Measurements from ENCODE around the gene TMEM129.

Gene TMEM129

DNA sequence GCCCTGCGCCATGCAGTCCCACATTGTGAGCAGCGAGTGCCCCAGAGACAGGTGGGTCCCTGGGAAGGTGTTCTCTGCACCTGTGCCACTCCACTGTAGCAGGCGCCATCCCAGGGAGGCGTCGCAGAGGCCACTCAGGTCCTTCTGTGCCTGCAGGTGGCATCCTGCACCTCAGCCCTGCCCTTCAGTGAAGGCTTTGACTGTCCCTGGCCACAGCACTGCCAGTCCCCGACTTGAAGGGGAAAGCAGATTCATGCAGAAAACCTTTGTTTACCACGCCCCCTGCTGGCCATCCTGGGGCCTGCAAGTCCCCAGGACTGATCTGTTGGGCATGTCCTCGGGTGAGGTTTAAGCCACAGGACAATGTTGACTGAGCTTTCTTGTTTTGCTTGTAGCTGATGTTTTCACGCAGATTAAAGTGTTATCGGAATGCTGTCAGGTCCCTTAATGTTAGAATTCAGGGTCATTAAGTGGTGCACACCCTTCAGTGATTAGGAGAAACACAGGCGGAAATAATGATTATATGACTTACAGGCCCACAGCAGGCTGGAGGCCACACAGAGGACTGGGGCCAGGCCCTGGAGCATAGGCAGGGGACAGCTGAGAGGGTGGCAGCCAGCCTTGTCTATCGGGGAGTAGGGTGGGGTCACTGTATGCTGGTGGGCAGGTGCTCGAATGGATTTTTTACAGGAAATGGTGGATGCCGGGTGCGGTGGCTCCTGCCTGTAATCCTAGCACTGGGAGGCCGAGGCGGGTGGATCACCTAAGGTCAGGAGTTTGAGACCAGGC is 5.2 kb upstream of the TMEM129 start:
- H3K9me3 Mint-ChIP-seq: no peaks in the 10 kb centered on the region
- ATAC-seq (peak; percentile 22), DNase-seq (peak; percentile 86)
- H3K4me3 Mint-ChIP-seq: no peak overlapping the region
- peaks cover 62% of the 10 kb centered on the region for H3K36me3 Mint-ChIP-seq (ENCODE audit: low read depth)
- H3K27me3 Mint-ChIP-seq: no peaks in the 10 kb centered on the region
- H3K4me1 Mint-ChIP-seq: peaks cover 64% of the 10 kb centered on the region
- peak overlapping the region; percentile 50 for H3K27ac Mint-ChIP-seq

DNA sequence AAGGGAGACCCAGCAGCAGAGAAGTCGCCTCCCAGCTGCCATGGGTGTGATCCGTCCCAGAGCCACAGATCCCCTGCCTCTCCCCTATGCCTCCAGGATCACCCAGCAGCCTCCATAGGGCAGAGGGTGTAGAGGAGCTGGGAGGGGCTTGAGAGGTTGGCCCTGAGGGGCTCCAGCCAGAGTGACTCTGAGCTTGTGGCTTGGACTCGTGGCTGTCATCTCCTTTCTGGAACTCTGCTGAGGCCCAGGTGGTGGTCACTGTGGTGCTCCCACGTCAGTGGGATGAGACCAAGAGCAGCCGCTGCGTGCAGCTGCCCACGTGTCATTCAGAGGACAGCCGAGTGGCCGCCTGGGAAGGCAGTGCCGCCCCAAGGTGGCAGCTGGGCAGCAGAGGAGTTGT is 4.4 kb upstream of the TMEM129 start:
- Mint-ChIP-seq H3K9me3 (no peaks in the 10 kb centered on the region), H3K27ac (peak overlapping the region; percentile 37), H3K36me3 (ENCODE audit: low read depth) (peaks cover 59% of the 10 kb centered on the region), H3K4me1 (peaks cover 59% of the 10 kb centered on the region), H3K27me3 (no peaks in the 10 kb centered on the region), H3K4me3 (peak overlapping the region; percentile 32)
- DNase-seq: peak; percentile 1
- no peak for ATAC-seq

DNA sequence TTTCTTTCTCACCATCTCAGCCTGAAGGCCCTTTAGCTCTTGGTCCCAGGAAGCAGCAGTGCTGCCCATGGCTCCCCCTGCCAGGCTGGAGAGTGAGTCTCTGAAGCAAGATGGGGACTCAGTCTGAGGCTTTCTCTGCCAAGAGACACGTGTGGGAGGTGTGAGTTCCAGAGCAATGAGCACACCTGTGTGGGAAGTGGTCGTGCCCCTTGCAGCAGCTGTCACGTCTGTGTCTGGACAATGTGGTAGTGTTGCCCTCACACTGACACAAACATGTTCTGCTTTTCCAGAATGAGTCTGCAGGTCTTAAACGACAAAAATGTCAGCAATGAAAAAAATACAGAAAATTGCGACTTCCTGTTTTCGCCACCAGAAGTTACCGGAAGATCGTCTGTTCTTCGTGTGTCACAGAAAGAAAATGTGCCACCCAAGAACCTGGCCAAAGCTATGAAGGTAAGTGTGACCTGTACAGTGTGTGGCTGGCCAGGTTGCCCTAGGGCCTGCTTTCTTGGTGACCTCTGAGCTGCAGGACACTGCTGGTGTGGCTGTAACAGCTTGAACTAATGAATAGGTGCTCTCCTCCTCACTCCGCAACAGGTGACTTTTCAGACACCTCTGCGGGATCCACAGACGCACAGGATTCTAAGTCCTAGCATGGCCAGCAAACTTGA is 2.1 kb upstream of the TMEM129 start:
- DNase-seq (peak; percentile 58), ATAC-seq (peak; percentile 37)
- Mint-ChIP-seq H3K27me3 (no peaks in the 10 kb centered on the region), H3K4me1 (peaks cover 63% of the 10 kb centered on the region), H3K4me3 (peak overlapping the region; percentile 98), H3K9me3 (no peaks in the 10 kb centered on the region), H3K27ac (peak overlapping the region; percentile 95), H3K36me3 (ENCODE audit: low read depth) (peaks cover 50% of the 10 kb centered on the region)

DNA sequence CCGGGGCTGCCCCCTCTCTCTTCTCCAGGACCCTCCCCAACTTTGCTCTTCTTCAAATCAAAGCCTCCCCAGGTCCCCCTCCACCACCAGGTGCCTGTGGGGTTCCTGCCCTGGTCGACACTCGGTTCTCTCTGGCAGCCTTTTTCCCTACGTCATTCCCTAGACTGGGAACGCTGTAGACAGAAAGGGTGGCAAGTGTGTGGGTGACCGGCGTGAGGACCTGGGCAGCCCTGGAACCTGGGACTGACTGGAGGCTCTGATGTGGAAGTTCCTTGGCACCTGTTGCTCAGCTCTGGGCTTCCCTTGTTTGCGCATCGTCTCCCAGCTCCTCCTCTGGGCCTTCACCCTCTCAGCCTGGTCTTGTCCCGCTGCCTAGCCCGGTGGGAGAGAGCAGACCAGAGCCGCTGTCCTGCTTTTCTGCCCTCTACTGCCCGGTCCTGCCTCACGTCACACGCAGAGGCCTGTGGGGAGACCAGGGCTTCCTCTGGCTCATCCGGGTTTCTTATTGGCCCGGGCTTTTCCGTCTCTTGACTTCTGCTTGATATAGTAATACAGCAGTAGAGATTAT is 1.5 kb upstream of the TMEM129 start:
- H3K36me3 Mint-ChIP-seq (ENCODE audit: low read depth): peaks cover 47% of the 10 kb centered on the region
- H3K9me3 Mint-ChIP-seq: no peaks in the 10 kb centered on the region
- DNase-seq (no peak), ATAC-seq (no peak)
- peak overlapping the region; percentile 98 for H3K4me3 Mint-ChIP-seq
- peak overlapping the region; percentile 95 for H3K27ac Mint-ChIP-seq
- H3K4me1 Mint-ChIP-seq: peaks cover 63% of the 10 kb centered on the region
- H3K27me3 Mint-ChIP-seq: no peaks in the 10 kb centered on the region

DNA sequence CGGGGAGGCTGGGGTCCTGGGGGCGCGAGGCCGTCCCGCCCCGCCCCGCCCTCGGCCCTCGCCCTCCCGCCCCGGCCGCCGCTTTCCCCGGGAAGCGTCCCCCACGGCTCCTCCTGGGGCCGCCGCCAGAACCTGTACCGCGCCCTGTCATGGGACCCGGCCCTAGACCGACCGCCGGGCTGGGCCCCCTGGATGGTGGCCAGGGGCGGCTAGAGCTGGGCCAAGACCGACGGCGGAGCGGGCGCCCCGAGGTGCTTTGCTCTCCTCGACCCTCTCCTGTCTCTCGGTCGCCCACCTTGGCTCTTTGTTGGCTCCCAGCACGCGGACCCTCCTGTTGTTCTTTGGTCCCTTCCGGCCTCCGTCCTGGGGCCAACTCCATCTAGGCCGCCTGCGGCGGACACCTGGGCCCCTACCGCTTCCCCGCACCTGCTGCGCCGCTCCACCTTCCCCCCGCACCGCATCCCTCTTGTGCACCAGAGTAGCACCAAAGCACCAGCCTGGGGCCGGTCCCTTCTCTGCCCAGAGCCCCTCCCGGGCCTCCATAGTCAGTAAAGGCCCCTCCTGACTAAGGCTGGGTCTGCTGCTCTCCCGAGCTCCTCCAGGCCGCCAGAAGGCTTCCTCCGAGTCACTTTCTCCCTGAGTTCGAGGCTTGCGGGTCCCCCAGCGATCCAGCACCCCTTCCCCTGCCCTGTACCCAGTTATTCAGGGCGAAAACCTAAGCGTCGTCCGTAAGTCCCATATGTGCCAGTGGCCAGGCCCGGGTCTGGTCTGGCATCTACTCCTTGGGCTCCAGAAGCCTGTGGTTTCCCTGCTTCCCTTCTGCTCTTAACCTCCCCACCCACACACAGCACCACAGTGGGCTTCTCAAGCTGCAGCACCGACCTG is 785 bp upstream of the TMEM129 start:
- ATAC-seq (no peak), DNase-seq (no peak)
- no peaks in the 10 kb centered on the region for H3K27me3 Mint-ChIP-seq
- peaks cover 42% of the 10 kb centered on the region for H3K36me3 Mint-ChIP-seq (ENCODE audit: low read depth)
- peaks cover 56% of the 10 kb centered on the region for H3K4me1 Mint-ChIP-seq
- peak overlapping the region; percentile 98 for H3K4me3 Mint-ChIP-seq
- no peaks in the 10 kb centered on the region for H3K9me3 Mint-ChIP-seq
- peak overlapping the region; percentile 95 for H3K27ac Mint-ChIP-seq

DNA sequence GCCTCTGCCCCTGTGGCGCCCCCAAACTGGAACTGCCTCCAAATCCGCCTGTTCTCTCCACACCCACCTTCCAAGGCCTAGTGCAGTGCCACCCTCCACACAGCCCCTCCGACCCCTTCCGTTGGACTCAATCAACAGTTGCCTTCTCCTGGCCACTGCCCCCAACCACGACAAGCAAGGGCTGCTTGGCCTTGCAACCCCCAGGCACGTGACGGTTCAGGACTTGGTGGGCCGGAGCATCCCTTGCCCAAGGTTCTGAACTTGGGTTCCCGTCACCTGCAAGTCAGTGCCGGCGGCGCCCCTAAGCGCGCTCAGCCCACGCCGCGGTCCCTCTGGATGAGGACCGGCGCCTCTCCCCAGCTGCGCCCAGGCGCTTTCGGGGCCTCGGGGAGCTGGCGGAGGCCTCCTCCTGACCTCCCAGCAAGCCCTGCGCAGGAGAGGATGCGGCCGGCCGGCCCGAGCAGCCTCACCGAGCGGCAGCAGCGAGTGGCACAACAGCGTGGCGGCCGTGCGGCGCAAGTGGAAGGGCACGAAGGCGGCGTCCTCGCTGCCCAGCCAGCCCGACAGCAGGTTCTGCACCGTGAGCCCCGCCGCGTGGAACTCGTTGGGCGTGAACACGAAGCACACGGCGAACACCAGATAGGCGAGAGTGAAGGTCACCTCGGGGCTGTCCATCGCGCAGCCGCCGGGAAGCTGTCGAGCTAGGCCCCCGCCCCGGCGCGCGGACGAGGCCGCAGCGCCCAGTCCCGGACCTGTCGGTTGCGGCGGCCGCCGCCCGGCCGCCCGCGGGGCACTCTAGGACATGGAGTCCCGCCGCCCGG is 750 bp downstream of the TMEM129 start:
- Mint-ChIP-seq H3K4me1 (peaks cover 53% of the 10 kb centered on the region), H3K27ac (peak overlapping the region; percentile 88), H3K27me3 (no peaks in the 10 kb centered on the region), H3K4me3 (peak overlapping the region; percentile 92), H3K9me3 (no peaks in the 10 kb centered on the region), H3K36me3 (ENCODE audit: low read depth) (peaks cover 33% of the 10 kb centered on the region)
- DNase-seq: peak; percentile 56
- peak; percentile 9 for ATAC-seq

DNA sequence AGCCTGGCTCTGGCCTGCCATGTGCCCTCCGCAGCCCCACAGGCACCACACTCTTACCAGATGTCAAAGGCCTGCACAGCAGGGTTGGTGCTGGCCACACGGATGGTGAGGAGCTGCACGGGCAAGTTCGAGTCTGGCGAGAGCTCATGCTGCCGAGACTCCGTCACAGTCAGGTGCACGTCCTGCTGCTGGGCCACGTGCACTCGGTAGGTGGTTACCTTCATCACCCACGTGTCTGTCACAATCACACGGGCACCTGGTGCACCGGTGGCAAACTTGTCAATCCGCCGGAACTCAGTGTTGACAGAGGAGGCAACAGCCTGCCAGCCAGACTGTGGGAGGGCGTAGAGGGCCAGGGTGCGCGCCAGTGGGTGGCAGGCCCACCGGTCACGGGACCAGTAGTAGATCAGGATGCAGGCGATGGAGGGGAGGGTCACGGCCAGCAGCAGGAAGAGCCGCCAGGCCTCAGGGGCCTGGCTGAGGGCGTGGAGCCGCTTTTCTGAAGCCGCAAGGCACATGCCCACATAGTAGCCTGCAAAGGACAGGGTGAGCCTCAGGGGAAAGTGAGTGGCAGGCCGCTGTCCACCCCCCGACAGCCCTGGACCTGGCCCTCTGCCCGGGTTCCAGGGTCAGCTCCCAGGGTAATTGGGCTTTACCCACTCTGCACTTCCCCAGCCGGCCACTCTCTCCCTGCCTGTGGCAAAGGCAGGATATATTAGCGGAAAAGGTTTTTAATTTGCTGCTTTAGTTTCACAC is 2.9 kb downstream of the TMEM129 start:
- no peak for ATAC-seq
- peaks cover 54% of the 10 kb centered on the region for H3K4me1 Mint-ChIP-seq

DNA sequence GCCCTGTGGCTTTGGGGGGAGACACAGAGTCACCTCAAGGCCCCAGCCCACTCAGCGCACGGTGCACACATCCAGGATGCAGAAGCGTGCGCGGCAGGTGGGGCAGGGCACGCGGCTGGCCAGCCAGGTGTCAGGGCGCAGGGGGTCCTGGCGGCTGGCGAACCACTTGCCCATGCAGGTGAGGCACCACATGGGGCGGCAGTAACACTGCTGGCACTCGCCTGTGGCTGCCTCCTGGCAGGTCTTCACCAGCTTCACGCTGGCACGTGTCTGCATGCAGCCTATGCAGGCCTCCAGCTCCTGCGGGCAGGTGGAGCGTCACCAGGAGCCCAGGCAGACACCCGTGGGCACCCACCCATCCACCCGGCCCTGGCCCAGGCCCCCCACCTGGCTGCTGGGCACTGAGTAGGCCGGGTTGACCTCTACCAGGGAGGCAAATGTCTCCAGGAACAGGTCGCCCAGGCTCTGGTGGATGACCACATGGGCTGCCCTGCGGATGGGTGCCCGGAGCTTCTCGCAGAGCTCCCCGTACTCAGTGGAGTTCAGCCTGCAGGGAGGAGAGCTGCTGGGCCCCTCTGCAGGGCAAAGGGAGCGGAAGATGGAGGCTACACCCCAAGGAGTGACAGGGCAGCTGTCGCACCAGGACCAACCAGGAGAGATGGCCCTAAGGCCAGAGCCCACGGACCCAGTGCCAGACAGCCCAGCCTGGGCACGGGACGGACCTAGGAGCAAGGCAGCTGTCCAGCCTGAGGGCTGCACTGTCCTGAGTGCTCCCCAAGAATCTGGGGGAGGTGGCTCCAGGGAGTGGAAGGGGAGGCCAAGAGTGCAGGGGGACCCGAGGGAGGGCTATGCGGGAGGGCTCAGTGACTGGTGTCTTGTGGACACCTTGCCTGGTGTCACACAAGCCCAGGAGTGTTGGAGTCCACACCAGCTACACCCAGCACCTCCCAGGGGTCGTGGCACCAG is 3.7 kb downstream of the TMEM129 start:
- peaks cover 30% of the 10 kb centered on the region for H3K36me3 Mint-ChIP-seq (ENCODE audit: low read depth)
- H3K27me3 Mint-ChIP-seq: no peaks in the 10 kb centered on the region

More for the DNA sequence above, 2.9 kb downstream of the TMEM129 start:
- H3K27me3 Mint-ChIP-seq: no peaks in the 10 kb centered on the region
- no peak overlapping the region for H3K27ac Mint-ChIP-seq
- H3K36me3 Mint-ChIP-seq (ENCODE audit: low read depth): peaks cover 32% of the 10 kb centered on the region
- no peak overlapping the region for H3K4me3 Mint-ChIP-seq
- no peaks in the 10 kb centered on the region for H3K9me3 Mint-ChIP-seq
- DNase-seq: no peak

DNA sequence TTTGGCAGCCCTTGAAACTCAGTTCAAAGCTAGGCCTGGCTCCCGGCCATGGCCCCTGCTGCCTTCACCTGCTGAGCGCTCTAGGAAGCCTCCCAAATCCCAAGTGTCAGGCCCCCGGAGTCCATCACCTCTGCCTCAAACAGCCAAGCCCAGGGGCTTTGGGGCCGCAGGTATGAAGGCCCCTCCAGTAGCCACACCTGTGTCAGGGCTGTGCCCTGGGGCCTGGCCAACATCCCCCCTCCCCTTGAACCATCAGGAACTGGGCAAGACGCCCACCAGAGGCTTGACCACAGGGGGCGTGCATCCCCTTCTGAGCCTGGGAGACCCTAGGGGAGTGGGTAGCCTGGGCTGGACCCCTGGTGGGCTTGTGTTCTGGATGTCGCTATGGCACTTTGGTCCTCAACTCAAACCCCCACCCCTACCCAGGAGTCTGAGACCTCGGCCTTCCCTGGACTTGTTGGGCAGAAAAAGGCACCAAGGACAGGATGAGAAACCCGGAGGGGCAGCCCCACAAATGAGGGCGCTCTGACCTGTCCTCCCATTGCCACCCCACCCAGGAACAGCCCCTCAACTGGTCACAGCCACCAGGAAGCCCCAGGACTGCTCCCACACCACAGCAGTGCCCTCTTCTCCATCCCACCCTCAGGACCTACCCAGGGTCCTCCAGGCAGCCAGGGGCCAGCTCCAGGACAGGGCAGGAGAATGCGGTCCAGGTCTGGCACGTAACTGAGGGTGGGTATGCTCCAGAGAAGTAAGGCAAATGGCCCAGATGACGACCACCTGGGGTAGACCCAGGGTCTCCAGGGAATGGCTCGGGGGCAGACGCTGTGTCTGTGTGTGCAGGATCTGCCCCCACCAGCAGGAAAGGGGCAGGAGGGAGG is 4.8 kb downstream of the TMEM129 start:
- Mint-ChIP-seq H3K9me3 (no peaks in the 10 kb centered on the region), H3K27me3 (no peaks in the 10 kb centered on the region), H3K36me3 (ENCODE audit: low read depth) (peaks cover 26% of the 10 kb centered on the region), H3K27ac (peak overlapping the region; percentile 60), H3K4me3 (no peak overlapping the region), H3K4me1 (peaks cover 46% of the 10 kb centered on the region)
- ATAC-seq: no peak
- no peak for DNase-seq

More for the DNA sequence above, 3.7 kb downstream of the TMEM129 start:
- no peak overlapping the region for H3K4me3 Mint-ChIP-seq
- DNase-seq (no peak), ATAC-seq (no peak)
- no peaks in the 10 kb centered on the region for H3K9me3 Mint-ChIP-seq
- H3K27ac Mint-ChIP-seq: no peak overlapping the region
- peaks cover 49% of the 10 kb centered on the region for H3K4me1 Mint-ChIP-seq

DNA sequence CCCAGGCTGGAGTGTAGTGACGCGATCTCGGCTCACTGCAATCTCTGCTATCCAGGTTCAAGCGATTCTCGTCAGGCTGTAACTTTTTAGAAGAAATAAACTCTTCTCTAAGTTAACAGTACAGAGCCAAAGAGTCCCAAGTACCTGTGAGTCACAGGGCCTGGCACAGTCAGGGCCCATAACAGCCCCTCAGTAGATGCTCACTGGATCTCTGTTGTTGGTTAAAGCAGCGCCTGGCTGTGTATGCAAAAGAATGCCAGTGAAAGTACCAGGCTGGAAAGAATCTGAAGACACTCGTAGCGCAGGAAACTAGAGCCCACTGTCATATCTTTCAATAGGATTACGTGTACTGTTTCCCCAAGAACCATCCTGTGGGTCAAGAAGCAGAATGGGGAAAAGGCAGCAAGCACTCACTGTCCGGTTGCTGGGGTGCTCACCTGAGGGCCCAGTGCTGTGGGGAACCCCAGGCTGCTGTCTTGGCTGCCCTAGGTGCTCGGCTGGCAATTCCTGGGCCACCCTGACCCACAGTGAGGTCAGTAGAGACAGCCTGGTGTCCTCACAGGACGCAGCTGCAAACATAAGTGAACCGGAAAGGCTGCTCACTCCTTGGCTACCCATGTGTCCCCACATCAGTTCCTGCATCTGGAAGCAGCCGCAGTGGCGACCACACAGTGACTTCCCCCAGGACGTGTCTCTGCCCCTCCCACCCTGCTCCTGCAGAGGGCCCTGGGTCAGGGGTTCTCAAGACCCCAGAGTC is 5.9 kb downstream of the TMEM129 start:
- H3K4me1 Mint-ChIP-seq: peaks cover 56% of the 10 kb centered on the region
- H3K27me3 Mint-ChIP-seq: no peaks in the 10 kb centered on the region
- ATAC-seq (no peak), DNase-seq (no peak)
- H3K27ac Mint-ChIP-seq: peak overlapping the region; percentile 94
- H3K9me3 Mint-ChIP-seq: no peaks in the 10 kb centered on the region
- H3K36me3 Mint-ChIP-seq (ENCODE audit: low read depth): peaks cover 34% of the 10 kb centered on the region
- peak overlapping the region; percentile 98 for H3K4me3 Mint-ChIP-seq
